Mesendoderm (in vitro differentiated cells): ENCODE measurements around the gene CLIC6.
"Not testable (repeated sequence)": the region's sequence is repeated elsewhere in the genome, so short reads cannot be mapped to it uniquely, and the experiment has no call there.

Experiments
- DNase-seq: peaks from one replicate; pipeline ENCODE4 v3.0.0; 2013
- H2AK5ac ChIP-seq: 2 replicates; pipeline ENCODE4 v1.6.1; 2013; ENCODE audit warnings: low read length, inconsistent platforms
- H2BK120ac ChIP-seq: 2 replicates; pipeline ENCODE4 v1.6.1; 2013; ENCODE audit warnings: low read depth, mild to moderate bottlenecking, low read length, moderate library complexity, mixed read lengths
- H2BK15ac ChIP-seq: replicated peaks from 2 replicates; pipeline ENCODE4 v1.6.1; 2013; ENCODE audit warnings: low read depth, mild to moderate bottlenecking, moderate library complexity
- H2BK5ac ChIP-seq: 2 replicates; pipeline ENCODE4 v1.6.1; 2013; ENCODE audit warnings: low read length, inconsistent platforms
- H3K18ac ChIP-seq: 2 replicates; pipeline ENCODE4 v1.6.1; 2013; ENCODE audit warnings: mild to moderate bottlenecking, low read length, mixed read lengths
- H3K23ac ChIP-seq: one replicate; pipeline ENCODE4 v1.6.1; 2013; ENCODE audit warnings: low read length
- H3K27ac ChIP-seq: 2 replicates; pipeline ENCODE4 v1.5.1; 2013; ENCODE audit warnings: low read depth, mild to moderate bottlenecking, inconsistent platforms, low read length, moderate library complexity
- H3K27me3 ChIP-seq: 2 replicates; pipeline ENCODE4 v1.6.1; 2013; ENCODE audit warnings: low read length, control low read depth, mild to moderate bottlenecking, inconsistent platforms; ENCODE audit not compliant: insufficient read depth, poor library complexity
- H3K36me3 ChIP-seq: 2 replicates; pipeline ENCODE4 v1.6.1; 2013; ENCODE audit warnings: low read length, inconsistent platforms; ENCODE audit not compliant: control insufficient read depth, insufficient read depth
- H3K4ac ChIP-seq: one replicate; pipeline ENCODE4 v1.6.1; 2013; ENCODE audit warnings: low read depth, mild to moderate bottlenecking, low read length, moderate library complexity
- H3K4me1 ChIP-seq: 2 replicates; pipeline ENCODE4 v1.6.1; 2013; ENCODE audit warnings: low read depth, low read length, inconsistent platforms; ENCODE audit not compliant: control insufficient read depth
- H3K4me2 ChIP-seq: 2 replicates; pipeline ENCODE4 v1.6.1; 2013; ENCODE audit warnings: low read length
- H3K4me3 ChIP-seq: 2 replicates; pipeline ENCODE4 v1.5.1; 2013; ENCODE audit warnings: mild to moderate bottlenecking, low read length
- H3K56ac ChIP-seq: one replicate; pipeline ENCODE4 v1.6.1; 2013; ENCODE audit warnings: low read length
- H3K79me1 ChIP-seq: 2 replicates; pipeline ENCODE4 v1.6.1; 2013; ENCODE audit warnings: low read length, inconsistent platforms
- H3K79me2 ChIP-seq: 2 replicates; pipeline ENCODE4 v1.6.1; 2013; ENCODE audit warnings: mild to moderate bottlenecking, low read length; ENCODE audit not compliant: control insufficient read depth, insufficient read depth
- H3K9ac ChIP-seq: 2 replicates; pipeline ENCODE4 v1.6.1; 2013; ENCODE audit warnings: low read length, inconsistent platforms
- H4K5ac ChIP-seq: one replicate; pipeline ENCODE4 v1.6.1; 2013; ENCODE audit warnings: low read length
- H4K8ac ChIP-seq: one replicate; pipeline ENCODE4 v1.6.1; 2013; ENCODE audit warnings: low read depth, mild to moderate bottlenecking, control low read depth, low read length, moderate library complexity
- WGBS: extraction: QIAGEN DNeasy Blood & Tissue Kit; methylation state at CpG from one replicate; pipeline ENCODE4 v1.1.7; 2013; ENCODE audit warnings: low lambda C conversion rate, missing lambda C conversion rate; ENCODE audit not compliant: insufficient coverage; ENCODE audit errors: extremely low coverage; 5-methylcytosine and 5-hydroxymethylcytosine counted together

CLIC6 gene

DNA sequence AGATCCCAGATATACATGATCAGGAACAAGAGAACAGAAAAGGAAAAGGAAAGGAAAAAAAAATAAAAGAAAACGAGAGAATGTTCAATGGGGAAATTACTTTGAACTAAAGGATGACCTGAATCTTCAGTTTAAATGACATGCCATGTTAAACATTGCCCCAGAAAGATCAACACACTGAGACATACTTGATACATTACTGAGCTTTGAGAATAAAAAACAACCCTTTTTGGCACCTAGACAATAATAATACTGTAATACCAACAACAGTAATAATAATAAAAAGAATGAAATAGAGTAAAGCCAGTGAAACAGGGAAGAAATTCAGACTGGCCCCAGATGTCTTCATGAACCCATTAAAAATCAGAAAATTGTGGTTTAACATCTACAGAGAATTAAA, 44.8 kb downstream of the CLIC6 start:
- H3K18ac ChIP-seq, result no peak overlapping the region
- no peaks in the 10 kb centered on the region for H3K79me1 ChIP-seq
- no peak overlapping the region for H3K4me3 ChIP-seq
- H3K36me3 ChIP-seq, result no peaks in the 10 kb centered on the region
- no peak overlapping the region for H4K8ac ChIP-seq
- H2BK15ac ChIP-seq, result no peak overlapping the region
- H3K4me2 ChIP-seq, result no peak overlapping the region
- H3K23ac ChIP-seq, result no peak overlapping the region
- H3K9ac ChIP-seq, result no peak overlapping the region
- no peaks in the 10 kb centered on the region for H3K79me2 ChIP-seq
- no peak overlapping the region for H2AK5ac ChIP-seq
- DNase-seq, result no peak
- H3K4me1 ChIP-seq, result peaks cover 2% of the 10 kb centered on the region
- no peak overlapping the region for H2BK120ac ChIP-seq
- H4K5ac ChIP-seq, result no peak overlapping the region
- 100% methylated on average over 1 of the region's 1 CpG for WGBS
- no peak overlapping the region for H3K27ac ChIP-seq
- no peaks in the 10 kb centered on the region for H3K27me3 ChIP-seq
- no peak overlapping the region for H3K56ac ChIP-seq
- H3K4ac ChIP-seq, result no peak overlapping the region
- no peak overlapping the region for H2BK5ac ChIP-seq

DNA sequence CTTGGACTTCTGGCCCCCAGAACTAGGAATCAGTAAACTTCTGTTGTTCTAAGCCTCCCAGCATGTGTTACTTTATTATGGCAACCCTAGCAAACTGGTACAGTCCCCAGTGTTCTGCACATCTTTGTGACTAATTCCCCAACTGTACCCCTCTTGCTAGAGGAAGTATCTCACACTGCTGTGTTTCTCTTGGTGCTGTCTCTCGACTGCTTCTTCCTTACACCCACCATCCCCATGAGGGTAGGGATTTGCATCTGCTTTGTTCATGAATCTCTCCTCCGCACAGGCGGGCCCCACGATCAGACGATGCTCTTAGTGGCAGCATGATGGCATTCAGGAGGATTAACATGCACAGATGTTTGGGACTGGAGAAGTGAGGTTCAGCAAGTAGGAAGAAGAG, 46.7 kb downstream of the CLIC6 start:
- Histone ChIP-seq H3K4me3 (no peak overlapping the region), H2BK5ac (no peak overlapping the region), H2AK5ac (no peak overlapping the region), H3K18ac (no peak overlapping the region), H4K8ac (no peak overlapping the region), H4K5ac (no peak overlapping the region), H3K79me2 (no peaks in the 10 kb centered on the region), H3K36me3 (no peaks in the 10 kb centered on the region), H3K9ac (no peak overlapping the region), H3K23ac (no peak overlapping the region), H3K79me1 (no peaks in the 10 kb centered on the region), H3K4ac (no peak overlapping the region), H2BK120ac (no peak overlapping the region), H3K4me1 (peaks cover 2% of the 10 kb centered on the region), H3K27ac (no peak overlapping the region), H3K56ac (no peak overlapping the region), H3K4me2 (no peak overlapping the region), H2BK15ac (no peak overlapping the region), H3K27me3 (no peaks in the 10 kb centered on the region)
- no CpG with 5 or more reads among the region's 5 CpGs for WGBS
- DNase-seq, result no peak

- no peak overlapping the region for H3K18ac ChIP-seq
- DNase-seq, result no peak
- H2BK15ac ChIP-seq, result no peak overlapping the region
- H2AK5ac ChIP-seq, result no peak overlapping the region
- H3K4ac ChIP-seq, result no peak overlapping the region
- H3K27me3 ChIP-seq, result no peaks in the 10 kb centered on the region
- H4K8ac ChIP-seq, result no peak overlapping the region
- H3K23ac ChIP-seq, result no peak overlapping the region
- H3K4me3 ChIP-seq, result no peak overlapping the region
- no peaks in the 10 kb centered on the region for H3K79me1 ChIP-seq
- no peak overlapping the region for H2BK120ac ChIP-seq
- no peaks in the 10 kb centered on the region for H3K79me2 ChIP-seq
- no peak overlapping the region for H3K56ac ChIP-seq
- no peak overlapping the region for H3K4me2 ChIP-seq
- no peak overlapping the region for H2BK5ac ChIP-seq
- no peaks in the 10 kb centered on the region for H3K36me3 ChIP-seq
- peaks cover 2% of the 10 kb centered on the region for H3K4me1 ChIP-seq
- no peak overlapping the region for H3K9ac ChIP-seq
- no peak overlapping the region for H4K5ac ChIP-seq
- no peak overlapping the region for H3K27ac ChIP-seq
- no CpG with 5 or more reads among the region's 7 CpGs for WGBS
Measured at GRCh38 chr21:34715985-34716596, 47.3 kb downstream of the CLIC6 start.

DNA sequence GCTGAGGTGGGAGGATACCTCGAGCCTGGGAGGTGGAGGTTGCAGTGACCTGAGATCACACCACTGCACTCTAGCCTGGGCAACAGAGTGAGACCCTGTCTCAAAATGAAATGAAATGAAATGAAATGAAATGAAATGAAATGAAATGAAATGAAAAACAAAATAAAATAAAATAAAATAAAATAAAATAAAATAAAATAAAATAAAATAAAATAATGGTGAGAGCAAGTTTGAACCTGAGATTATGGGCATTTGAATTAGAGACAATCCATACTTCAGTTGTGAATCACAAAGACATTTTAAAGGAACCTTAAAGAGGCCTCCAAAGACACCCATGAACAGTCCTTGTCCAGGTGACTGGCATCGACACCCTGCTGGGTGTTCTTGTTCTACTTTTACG, 49.7 kb downstream of the CLIC6 start:
- H3K79me2 ChIP-seq, H3K56ac ChIP-seq, H2AK5ac ChIP-seq, H3K79me1 ChIP-seq, H3K4ac ChIP-seq, DNase-seq, H4K8ac ChIP-seq, H4K5ac ChIP-seq, H3K23ac ChIP-seq, H3K4me3 ChIP-seq, H3K4me2 ChIP-seq, H2BK5ac ChIP-seq, H2BK120ac ChIP-seq, H3K36me3 ChIP-seq, H3K18ac ChIP-seq, H3K9ac ChIP-seq, H3K27ac ChIP-seq, H3K4me1 ChIP-seq, H3K27me3 ChIP-seq, H2BK15ac ChIP-seq: not testable (repeated sequence)
- WGBS, result no CpG with 5 or more reads among the region's 3 CpGs

- H3K79me2 ChIP-seq, result no peaks in the 10 kb centered on the region
- no peak overlapping the region for H3K4me2 ChIP-seq
- no peak overlapping the region for H4K8ac ChIP-seq
- no peak overlapping the region for H2BK15ac ChIP-seq
- no peaks in the 10 kb centered on the region for H3K79me1 ChIP-seq
- no peak overlapping the region for H3K27ac ChIP-seq
- H3K27me3 ChIP-seq, result no peaks in the 10 kb centered on the region
- H3K23ac ChIP-seq, result no peak overlapping the region
- no peak overlapping the region for H2BK120ac ChIP-seq
- DNase-seq, result peak; percentile 59
- no peak overlapping the region for H4K5ac ChIP-seq
- no peak overlapping the region for H3K4ac ChIP-seq
- H2AK5ac ChIP-seq, result no peak overlapping the region
- H3K4me1 ChIP-seq, result no peaks in the 10 kb centered on the region
- no peak overlapping the region for H2BK5ac ChIP-seq
- WGBS, result no CpG with 5 or more reads among the region's 7 CpGs
- H3K36me3 ChIP-seq, result no peaks in the 10 kb centered on the region
- H3K18ac ChIP-seq, result no peak overlapping the region
- H3K4me3 ChIP-seq, result no peak overlapping the region
- H3K56ac ChIP-seq, result no peak overlapping the region
- H3K9ac ChIP-seq, result no peak overlapping the region
Measured at GRCh38 chr21:34722684-34723300, 54.0 kb downstream of the CLIC6 start.
